Stimulated activated CD8-positive, alpha-beta memory T cell treated with anti-CD3 and anti-CD28 coated beads, Interleukin-15, amount 100 ng/mL, for 24 hours (primary cell): ENCODE results near the gene EIF2D.
"Not testable (repeated sequence)": the region's sequence is repeated elsewhere in the genome, so short reads cannot be mapped to it uniquely, and the experiment has no call there.

Experiments used
- DNase-seq: peaks from one replicate; pipeline ENCODE4 v3.0.0-alpha.2; 2020; ENCODE audit warnings: low read depth

The EIF2D gene

DNA sequence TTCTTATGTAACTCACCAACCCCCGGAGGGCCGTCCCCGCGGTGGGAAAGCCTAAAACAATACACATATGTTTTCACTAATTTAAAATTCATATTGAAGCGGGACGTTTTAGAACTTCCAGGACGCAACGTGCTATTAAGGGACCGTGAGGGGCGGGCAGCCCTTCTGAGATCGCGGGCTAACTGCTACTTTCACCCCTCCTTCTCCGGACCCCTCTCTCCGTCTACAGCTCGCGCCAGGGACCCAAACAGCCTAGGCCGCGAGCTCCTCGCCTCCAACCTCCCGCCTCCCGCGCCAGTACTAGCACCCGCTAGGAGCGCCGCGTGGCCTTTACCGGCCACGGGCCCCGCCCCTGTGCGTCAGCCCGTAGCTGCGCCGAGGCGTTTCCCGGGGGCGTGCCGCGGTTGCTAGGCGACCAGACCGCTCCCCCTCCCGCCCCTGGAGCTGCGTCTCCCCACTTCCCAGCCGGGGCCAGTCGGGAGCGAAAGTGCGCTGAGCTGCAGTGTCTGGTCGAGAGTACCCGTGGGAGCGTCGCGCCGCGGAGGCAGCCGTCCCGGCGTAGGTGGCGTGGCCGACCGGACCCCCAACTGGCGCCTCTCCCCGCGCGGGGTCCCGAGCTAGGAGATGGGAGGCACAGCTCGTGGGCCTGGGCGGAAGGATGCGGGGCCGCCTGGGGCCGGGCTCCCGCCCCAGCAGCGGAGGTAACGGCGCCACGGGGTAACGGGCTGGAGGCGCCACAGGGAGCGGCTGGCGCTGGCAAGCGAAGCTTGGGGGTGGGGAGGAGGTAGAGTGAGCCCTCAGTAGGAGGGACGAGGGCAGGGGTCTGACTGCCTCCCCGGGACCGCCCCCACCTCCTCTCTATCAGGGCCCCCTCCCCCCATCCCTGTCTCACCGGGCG, 23.1 kb upstream of the EIF2D start, which contains the start of gene DYRK3:
Gene DYRK3 (plus strand): TSS at position 457 of the 898 bp plus-strand sequence. CDS start 168 bp downstream, at position 625.
- DNase-seq, result peak; percentile 81

- peak; percentile 50 for DNase-seq
Observed at GRCh38 chr1:206634365-206635079, 22.3 kb upstream of the EIF2D start.

- no peak for DNase-seq
Observed at GRCh38 chr1:206633708-206634121, 21.4 kb upstream of the EIF2D start.

DNA sequence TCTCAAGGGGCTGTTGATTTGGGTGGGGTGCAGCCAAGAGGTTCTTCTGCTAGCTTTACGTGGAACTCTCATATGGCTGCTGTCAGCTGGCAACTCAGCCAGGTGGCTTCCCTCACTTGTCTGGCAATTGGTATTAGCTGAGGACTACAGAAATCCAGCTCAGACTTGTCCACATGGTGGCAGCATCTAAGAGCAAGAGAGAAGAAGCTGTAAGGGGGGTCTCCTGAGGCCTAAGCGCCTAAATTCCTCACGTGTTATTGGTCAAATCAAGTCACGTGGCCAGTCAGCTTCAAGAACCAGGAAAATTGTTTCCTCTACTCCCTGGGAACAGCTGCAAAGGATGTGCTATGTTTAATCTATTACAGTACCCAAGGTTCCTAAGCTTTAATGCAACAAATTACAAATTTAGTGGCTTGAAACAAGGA, 18.8 kb upstream of the EIF2D start:
- DNase-seq, result no peak

GRCh38 chr1:206628916-206629315, 16.7 kb upstream of the EIF2D start:
- no peak for DNase-seq

- not testable (repeated sequence) for DNase-seq
Observed at GRCh38 chr1:206626396-206626795, 14.1 kb upstream of the EIF2D start.

- no peak for DNase-seq
Observed at GRCh38 chr1:206609229-206609991, 2.9 kb downstream of the EIF2D start.

DNA sequence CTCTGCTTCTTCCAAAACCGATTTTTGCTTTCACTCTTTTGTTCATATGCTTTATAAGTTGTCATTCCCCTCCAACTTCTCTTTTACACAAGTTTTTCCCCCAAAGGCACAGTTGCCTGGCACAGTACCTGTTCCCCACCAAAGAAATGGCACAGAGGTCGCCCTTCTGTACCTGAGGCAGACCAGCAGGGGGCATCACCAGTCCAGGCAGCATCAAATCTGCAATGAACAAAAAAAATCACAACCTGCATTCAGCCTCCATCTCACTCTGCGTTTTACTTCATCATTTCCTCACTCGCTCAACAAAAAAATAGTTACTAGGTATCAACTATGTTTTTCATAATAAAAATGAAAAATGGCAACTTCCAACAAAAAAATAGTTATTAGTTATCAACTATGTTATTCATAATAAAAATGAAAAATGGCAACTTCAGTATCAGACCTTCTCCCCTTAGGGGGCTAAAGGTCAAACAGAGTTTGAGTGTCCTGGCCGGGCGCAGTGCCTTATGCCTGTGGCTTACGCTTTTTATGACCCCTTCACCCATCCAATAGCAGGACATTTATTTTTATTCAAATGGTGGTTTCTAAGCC, 4.1 kb downstream of the EIF2D start:
- no peak for DNase-seq

DNA sequence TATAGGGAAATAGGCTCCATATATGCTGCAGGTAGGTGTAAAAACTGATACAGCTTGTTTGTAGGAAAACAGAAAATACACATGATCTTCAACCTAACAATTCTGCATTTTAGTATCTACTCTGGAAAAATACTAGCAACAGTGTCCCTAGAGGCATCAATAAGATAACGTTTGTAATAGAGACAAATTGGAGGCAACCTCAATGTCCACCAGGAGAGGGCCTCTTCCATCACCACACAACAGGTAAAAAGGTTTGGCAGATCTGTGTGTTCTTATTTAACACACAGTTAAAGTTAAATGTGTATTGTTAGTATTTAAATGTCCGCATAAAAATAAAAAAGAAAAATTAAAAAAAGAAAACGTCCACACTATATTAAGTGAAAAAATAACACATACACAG, 5.4 kb downstream of the EIF2D start:
- no peak for DNase-seq

- no peak for DNase-seq
Observed at GRCh38 chr1:206604861-206605260, 7.4 kb downstream of the EIF2D start.

- no peak for DNase-seq
Observed at GRCh38 chr1:206600527-206600926, 11.7 kb downstream of the EIF2D start.

GRCh38 chr1:206596319-206596666, 16.0 kb downstream of the EIF2D start:
- no peak for DNase-seq

DNA sequence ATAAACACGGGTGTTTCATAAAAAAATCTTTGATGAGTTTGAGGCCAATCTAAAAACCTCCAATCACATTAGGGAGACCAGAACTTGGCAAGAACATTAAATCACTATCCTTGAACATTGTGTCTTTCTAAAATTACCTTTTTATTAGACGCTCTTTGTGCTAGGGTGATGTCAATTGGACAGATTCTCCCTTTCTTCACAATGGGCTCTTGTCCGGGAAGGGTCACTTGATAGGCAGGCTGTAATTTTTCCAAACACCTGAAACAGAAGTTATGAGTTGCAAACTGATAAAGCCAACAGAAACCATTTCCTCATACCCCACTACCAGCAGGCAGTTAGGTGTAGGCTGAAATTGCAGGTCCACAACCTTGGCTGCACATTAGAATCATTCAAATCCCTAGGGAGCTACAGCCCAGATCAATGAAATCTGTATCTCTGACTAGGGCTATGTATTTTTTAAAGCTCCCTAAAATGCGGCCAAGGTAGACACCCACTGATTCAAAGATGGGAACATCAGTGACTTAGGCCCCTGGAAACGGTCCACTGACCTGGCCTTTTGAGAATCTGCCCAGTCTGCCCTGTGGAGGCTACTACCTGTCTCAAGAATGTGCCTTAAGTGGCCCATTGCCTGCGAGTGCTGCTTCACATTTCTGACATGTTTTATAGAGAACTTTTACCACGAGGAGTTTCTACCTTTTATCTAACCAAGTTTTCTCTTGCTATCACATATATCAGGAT, 16.5 kb downstream of the EIF2D start:
- no peak for DNase-seq

- DNase-seq, result no peak
Observed at GRCh38 chr1:206593351-206593925, 18.8 kb downstream of the EIF2D start.

DNA sequence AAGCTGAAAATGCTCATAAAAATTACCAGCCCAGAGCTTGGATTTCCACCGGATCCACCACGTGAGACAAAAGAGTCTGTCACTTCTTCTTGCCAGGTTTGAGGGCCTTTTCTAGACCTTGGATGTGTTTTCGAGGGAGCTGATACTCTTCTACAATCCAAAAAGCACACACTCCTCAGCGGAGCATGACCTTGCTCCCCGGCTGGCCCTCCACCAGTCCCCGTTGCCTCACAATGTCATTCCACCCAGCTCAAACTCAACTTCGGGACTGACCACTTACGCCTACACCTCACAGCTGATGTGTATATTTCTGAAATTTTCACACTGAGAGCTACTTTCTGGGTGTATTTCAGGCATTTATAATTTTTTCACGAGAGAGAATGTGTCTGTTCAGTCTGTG, 20.6 kb downstream of the EIF2D start:
- DNase-seq, result no peak

DNA sequence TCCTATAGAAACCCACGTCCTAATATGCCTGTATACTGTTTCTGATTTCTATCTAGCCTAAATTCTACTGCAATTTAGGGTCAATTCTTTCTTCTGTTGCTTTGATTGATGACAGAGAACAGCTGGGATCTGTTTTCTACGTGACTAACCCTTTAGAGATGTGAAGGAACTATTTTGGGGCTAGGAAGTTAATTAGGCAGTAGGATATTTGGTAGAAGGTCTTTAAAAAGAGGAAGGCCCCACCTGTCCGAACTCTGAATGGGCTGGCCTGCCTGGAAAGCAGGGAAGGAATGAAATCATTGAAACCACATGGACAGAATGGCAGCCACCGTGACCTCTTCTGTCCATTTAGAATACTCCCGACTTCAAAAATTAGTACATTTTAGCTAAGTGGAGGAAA, 21.0 kb downstream of the EIF2D start:
- DNase-seq, result no peak

DNA sequence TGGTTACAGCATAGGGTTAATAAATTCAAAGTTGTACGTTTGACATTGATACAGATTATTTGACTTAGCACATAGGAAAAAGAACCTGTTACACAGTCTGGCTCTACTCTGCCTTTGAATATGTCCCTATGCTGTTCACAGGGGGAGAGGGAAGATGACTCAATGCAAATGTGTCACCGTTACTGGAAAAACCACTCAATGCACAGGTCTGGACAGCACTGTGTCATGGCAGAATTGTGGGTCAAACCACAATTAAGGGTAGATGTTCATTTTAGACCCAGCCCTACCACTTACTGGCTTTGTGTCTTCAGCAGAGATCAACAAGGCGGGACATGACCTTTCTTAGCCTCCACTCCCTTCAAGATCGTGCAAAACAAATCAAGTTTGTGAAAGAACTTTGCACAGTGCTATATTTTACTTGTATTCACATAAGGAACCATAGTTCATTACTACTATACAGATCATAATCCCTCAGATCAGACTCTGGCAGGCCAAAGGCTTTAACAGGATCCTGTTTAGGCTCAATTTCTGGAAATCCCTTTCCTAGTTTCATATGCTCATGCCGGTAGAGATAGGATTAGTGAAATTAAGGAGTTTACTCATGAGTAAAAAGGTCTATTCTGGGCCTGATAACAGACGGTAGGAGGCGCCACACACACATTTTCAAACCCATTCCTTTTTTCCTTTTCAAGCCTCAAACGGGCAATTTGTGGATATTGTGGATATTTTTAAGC, 22.1 kb downstream of the EIF2D start:
- DNase-seq, result no peak

DNA sequence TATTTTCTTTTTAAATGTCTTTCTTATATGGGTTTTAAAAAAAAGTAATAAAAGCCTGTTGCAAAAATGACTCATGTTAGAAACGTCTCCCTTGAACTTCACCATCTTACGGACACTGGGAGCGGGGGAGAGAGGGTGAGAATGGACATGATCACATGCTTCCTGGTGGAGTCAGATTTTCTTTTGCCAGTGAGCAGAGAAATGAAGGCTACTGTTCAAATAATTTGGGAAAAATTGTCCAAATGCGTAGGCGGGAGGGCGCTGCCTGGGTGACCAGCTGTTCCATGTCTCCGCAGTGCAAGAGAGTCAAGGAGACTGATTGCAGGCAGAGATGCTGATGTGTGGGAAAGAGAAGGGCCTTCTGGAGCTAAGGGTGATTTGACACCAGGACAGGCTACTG, 23.1 kb downstream of the EIF2D start:
- no peak for DNase-seq

GRCh38 chr1:206588492-206588891, 23.8 kb downstream of the EIF2D start:
- DNase-seq, result no peak

GRCh38 chr1:206587904-206588303, 24.4 kb downstream of the EIF2D start:
- no peak for DNase-seq
